GM12872 (cell line): ENCODE data around the gene CHORDC1.

Experiments used
- TF ChIP-seq, protein P1 (sequence below): IDR thresholded peaks from 3 replicates; pipeline ENCODE4 v1.5.1; 2011; ENCODE audit warnings: low read depth, mild to moderate bottlenecking, low read length, moderate library complexity; ENCODE audit not compliant: insufficient read depth

CHORDC1 gene

DNA sequence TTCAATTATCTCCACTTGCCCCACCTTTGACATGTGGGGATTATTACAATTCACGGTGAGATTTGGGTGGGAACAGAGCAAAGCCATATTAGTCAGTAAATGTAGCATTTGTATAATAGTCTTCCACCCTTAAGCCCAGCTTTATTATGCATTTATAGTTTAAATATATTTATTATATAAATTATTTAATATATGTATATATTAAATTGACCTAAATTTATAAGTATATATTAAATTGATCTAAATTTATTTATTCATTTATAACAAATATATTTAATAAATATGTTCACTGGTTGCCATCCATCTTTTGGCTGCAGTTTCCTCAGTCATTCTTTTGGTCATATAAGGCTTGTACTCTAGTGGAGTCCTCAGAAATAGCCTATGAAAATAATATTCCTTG lies 23.6 kb upstream of the CHORDC1 start:
- TF ChIP-seq, protein P1, sequence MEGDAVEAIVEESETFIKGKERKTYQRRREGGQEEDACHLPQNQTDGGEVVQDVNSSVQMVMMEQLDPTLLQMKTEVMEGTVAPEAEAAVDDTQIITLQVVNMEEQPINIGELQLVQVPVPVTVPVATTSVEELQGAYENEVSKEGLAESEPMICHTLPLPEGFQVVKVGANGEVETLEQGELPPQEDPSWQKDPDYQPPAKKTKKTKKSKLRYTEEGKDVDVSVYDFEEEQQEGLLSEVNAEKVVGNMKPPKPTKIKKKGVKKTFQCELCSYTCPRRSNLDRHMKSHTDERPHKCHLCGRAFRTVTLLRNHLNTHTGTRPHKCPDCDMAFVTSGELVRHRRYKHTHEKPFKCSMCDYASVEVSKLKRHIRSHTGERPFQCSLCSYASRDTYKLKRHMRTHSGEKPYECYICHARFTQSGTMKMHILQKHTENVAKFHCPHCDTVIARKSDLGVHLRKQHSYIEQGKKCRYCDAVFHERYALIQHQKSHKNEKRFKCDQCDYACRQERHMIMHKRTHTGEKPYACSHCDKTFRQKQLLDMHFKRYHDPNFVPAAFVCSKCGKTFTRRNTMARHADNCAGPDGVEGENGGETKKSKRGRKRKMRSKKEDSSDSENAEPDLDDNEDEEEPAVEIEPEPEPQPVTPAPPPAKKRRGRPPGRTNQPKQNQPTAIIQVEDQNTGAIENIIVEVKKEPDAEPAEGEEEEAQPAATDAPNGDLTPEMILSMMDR: no peak

DNA sequence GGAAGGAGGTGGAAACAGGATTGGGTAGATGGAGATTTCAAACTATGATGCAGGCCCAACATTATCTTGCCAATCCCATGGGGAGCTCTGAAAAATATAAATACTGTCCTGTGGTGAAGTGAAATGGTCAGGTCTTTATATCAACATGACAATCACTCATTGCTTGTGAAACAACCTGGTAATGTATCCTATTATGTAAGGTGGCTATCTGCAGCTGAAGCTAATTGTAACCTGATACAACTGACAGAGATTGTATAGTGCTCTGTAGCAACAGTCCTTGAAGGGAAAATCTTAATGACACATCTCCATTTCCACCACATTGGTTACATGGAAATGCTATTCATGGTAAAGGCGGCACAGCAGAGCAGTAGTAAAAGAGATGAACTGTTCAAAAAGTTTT lies 20.7 kb upstream of the CHORDC1 start:
- TF ChIP-seq, protein P1: no peak

DNA sequence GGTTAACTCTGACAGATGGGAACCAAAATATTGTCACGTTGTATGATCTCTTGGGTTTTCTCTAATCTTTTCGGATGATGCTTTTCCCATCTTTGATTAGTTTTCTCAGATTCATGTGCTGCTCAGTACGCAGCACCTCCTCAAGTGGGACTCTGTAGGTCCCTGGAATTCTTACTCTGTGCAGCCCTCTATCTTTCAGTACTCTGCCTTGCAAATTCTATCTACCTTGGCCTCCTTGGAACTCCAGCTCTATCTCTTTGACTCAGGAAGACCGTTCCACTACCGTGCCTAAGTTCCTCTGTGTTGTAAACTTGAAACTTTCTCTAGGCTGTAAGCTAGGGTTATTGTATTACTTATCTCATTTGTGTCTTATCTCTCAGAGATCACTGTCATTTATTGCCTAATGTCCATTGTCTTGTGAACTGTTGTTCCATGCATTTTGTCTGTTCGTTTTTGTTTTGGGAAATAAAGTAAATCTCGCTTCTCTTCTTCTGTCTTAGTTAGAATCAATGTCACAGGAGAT lies 20.1 kb upstream of the CHORDC1 start:
- TF ChIP-seq, protein P1: no peak

DNA sequence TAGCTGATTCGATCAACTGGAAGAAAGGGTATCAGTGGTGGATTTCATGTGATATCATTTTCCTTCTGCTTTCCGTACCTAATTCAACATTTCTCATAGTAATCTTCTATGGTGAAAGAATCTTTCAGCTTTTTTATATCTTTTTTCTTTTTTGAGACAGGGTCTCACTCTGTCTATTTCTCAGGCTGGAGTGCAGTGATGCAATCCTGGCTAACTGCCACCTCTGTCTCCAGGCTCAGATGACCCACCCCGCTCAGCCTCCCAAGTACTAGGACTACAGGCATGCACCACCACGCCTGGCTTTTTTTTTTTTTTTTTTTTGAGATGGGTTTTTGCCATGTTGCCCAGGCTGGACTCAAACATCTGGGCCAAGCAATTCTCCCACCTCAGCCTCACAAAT lies 18.6 kb upstream of the CHORDC1 start:
- TF ChIP-seq, protein P1: no peak

DNA sequence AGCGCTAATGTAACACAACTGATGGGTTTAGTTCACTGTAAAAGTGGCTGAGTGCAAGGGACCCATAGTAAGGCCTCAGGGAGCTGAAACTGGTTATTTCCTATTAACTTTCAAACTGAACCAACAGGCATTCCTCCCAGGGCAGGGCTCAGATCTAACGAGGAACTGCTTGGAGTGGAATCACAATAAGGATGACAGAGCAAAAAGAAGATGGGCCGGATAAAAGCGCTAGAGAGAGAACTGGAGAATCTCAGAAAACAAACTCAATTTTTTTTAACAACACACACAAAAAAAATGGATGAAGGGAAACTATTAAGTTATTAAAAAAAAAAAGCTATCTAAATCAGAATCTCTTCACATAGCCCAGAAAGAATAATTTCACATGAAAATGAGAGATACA lies 14.2 kb upstream of the CHORDC1 start:
- TF ChIP-seq, protein P1: no peak

DNA sequence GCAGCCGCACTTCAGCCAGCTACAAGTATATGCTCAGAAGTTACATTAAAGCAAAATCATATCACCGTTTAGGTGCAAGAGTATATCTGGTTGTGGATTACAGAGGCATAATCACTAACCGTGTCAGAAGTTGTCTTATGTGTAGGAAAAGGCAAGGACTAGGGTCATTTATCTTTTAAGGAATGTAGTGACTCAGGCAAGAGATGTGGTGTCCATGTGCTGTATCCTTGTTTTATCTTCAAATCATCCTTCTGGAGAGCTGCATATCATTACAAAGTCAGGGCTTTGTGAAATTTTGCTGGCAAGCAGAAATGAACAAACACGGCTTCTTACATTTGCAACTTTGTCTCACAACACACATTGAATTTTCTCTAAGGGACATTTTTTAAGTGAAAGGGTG lies 12.7 kb upstream of the CHORDC1 start:
- TF ChIP-seq, protein P1: no peak

DNA sequence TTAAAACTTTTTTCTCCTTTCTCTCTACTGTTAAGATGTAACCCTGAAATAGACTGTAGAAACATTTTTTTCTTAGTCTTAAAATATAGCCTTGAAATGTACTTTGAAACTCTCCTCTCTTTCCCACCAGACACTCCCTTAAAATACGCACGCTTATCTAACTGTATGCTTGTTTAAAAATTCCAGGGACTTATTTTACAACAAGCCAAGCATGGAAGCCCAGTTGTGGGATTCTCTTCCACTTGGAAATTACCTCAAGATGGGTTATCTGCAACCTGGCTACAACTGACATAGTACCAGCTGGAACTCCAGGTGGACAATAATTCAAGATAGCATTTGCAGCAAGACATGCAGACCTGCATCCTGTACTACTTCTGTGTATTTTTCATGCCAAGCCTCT lies 12.1 kb upstream of the CHORDC1 start:
- TF ChIP-seq, protein P1: no peak
